HG02852 (cell line): ENCODE data around the gene ACLY.
"Not testable (repeated sequence)": the region's sequence is repeated elsewhere in the genome, so short reads cannot be mapped to it uniquely, and the experiment has no call there.

Source experiments
- ATAC-seq: cut with Tn5 transposase; IDR thresholded peaks from one replicate; pipeline ENCODE4 v1.9.1; 2021; ENCODE audit warnings: mild to moderate bottlenecking, moderate library complexity; ENCODE audit not compliant: unreplicated experiment

Gene ACLY

GRCh38 chr17:41874293-41874670, 44.5 kb downstream of the ACLY start:
- not testable (repeated sequence) for ATAC-seq

GRCh38 chr17:41873559-41874292, 45.0 kb downstream of the ACLY start:
- no peak for ATAC-seq

GRCh38 chr17:41871789-41872188, 47.0 kb downstream of the ACLY start:
- ATAC-seq: no peak

- no peak for ATAC-seq
Measured at GRCh38 chr17:41870627-41871026, 48.1 kb downstream of the ACLY start.

- no peak for ATAC-seq
Measured at GRCh38 chr17:41870097-41870496, 48.7 kb downstream of the ACLY start.

- no peak for ATAC-seq
Measured at GRCh38 chr17:41869426-41869825, 49.3 kb downstream of the ACLY start.

- ATAC-seq: no peak
Measured at GRCh38 chr17:41868568-41868967, 50.2 kb downstream of the ACLY start.

GRCh38 chr17:41865596-41865893, 53.2 kb downstream of the ACLY start:
- no peak for ATAC-seq

GRCh38 chr17:41864836-41865595, 53.7 kb downstream of the ACLY start, which contains the start of gene KLHL11:
KLHL11 (minus strand) TSS chr17:41865423; CDS start chr17:41865370, 53 bp downstream.
- ATAC-seq: peak; percentile 86

- no peak for ATAC-seq
Measured at GRCh38 chr17:41864498-41864835, 54.3 kb downstream of the ACLY start.

- ATAC-seq: no peak
Measured at GRCh38 chr17:41863074-41863848, 55.5 kb downstream of the ACLY start.

- ATAC-seq: no peak
Measured at GRCh38 chr17:41860254-41860931, 58.4 kb downstream of the ACLY start.

- ATAC-seq: not testable (repeated sequence)
Measured at GRCh38 chr17:41851382-41851781, 67.4 kb downstream of the ACLY start.

- no peak for ATAC-seq
Measured at GRCh38 chr17:41849251-41849990, 69.3 kb downstream of the ACLY start.

- no peak for ATAC-seq
Measured at GRCh38 chr17:41848788-41849187, 70.0 kb downstream of the ACLY start.

GRCh38 chr17:41844971-41845370, 73.8 kb downstream of the ACLY start:
- no peak for ATAC-seq

GRCh38 chr17:41840781-41841180, 78.0 kb downstream of the ACLY start:
- not testable (repeated sequence) for ATAC-seq

- not testable (repeated sequence) for ATAC-seq
Measured at GRCh38 chr17:41839448-41839847, 79.3 kb downstream of the ACLY start.

GRCh38 chr17:41837761-41838538, 80.8 kb downstream of the ACLY start, which contains the start of gene KLHL10:
KLHL10 (plus strand) TSS chr17:41837825; CDS start chr17:41837933, 108 bp downstream.
- ATAC-seq: no peak
